ENCODE data around the gene ART4. TPM values are rescaled to one million over a fixed set of nuclear protein-coding genes. Genes with fewer than 3 reads are reported as not detected.

Gene ART4
- total RNA-seq, 1 donor from 2014 or later = not detected

GRCh38 chr12:14826491-14826890 is 16.8 kb downstream of the ART4 start:
- Mint-ChIP-seq H3K9me3 (no peaks in the 10 kb centered on the region), H3K4me1 (ENCODE audit: low read depth) (no peaks in the 10 kb centered on the region), H3K27ac (no peak overlapping the region), H3K4me3 (no peak overlapping the region), H3K36me3 (ENCODE audit: low read depth) (no peaks in the 10 kb centered on the region), H3K27me3 (ENCODE audit: insufficient read depth) (peaks cover 4% of the 10 kb centered on the region)
- DNase-seq (ENCODE audit: low spot score) = no peak
- intact Hi-C loops (cut with micrococcal nuclease) = no loop called here

GRCh38 chr12:14825256-14825655 is 18.1 kb downstream of the ART4 start:
- no peaks in the 10 kb centered on the region for H3K36me3 Mint-ChIP-seq (ENCODE audit: low read depth)
- intact Hi-C loops (cut with micrococcal nuclease) = no loop called here
- H3K4me3 Mint-ChIP-seq = no peak overlapping the region
- no peaks in the 10 kb centered on the region for H3K9me3 Mint-ChIP-seq
- DNase-seq (ENCODE audit: low spot score) = no peak
- H3K27ac Mint-ChIP-seq = no peak overlapping the region
- peaks cover 8% of the 10 kb centered on the region for H3K27me3 Mint-ChIP-seq (ENCODE audit: insufficient read depth)
- H3K4me1 Mint-ChIP-seq (ENCODE audit: low read depth) = no peaks in the 10 kb centered on the region

DNA sequence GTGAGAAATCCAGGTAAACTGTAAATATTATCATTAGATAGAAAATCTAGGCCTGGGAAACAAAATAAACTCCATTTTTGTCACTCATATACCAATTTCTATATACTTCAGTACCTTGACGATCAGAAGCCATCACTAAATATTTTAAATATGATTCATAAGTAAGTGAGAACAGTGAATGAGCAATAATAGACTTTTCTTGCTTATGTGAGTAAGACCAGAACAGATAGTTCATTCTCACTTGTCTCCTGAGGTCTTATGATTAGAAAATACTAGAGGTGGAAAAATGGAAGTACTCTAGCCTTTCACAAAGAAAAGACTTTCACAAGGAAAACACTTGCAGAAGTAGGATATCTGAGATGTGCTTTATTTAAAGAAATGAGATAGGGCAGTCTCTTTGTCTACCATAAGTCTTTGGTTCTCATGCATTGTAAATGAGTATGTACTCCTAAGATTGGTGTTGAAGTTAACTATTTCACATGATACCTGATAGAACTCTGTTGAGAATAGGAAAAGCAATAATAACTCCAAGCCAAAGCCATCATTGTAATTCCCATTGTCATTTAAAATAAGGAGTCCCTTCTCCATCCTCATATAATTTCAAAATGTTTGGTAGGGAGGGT is 19.2 kb downstream of the ART4 start:
- H3K36me3 Mint-ChIP-seq (ENCODE audit: low read depth) = no peaks in the 10 kb centered on the region
- H3K4me3 Mint-ChIP-seq = no peak overlapping the region
- H3K4me1 Mint-ChIP-seq (ENCODE audit: low read depth) = no peaks in the 10 kb centered on the region
- no peak overlapping the region for H3K27ac Mint-ChIP-seq
- intact Hi-C loops (cut with micrococcal nuclease) = no loop called here
- no peak for DNase-seq (ENCODE audit: low spot score)
- H3K9me3 Mint-ChIP-seq = no peaks in the 10 kb centered on the region
- H3K27me3 Mint-ChIP-seq (ENCODE audit: insufficient read depth) = peaks cover 8% of the 10 kb centered on the region

- peaks cover 8% of the 10 kb centered on the region for H3K4me1 Mint-ChIP-seq (ENCODE audit: low read depth)
- H3K27me3 Mint-ChIP-seq (ENCODE audit: insufficient read depth) = peaks cover 8% of the 10 kb centered on the region
- no peak within 1 kb of the TSS for H3K4me3 Mint-ChIP-seq
- H3K36me3 Mint-ChIP-seq (ENCODE audit: low read depth) = peaks cover 2% of the 10 kb centered on the region
- H3K9me3 Mint-ChIP-seq = peaks cover 4% of the 10 kb centered on the region
- intact Hi-C loops (cut with micrococcal nuclease) = no loop called here
- H3K27ac Mint-ChIP-seq = no peak within 1 kb of the TSS
- DNase-seq (ENCODE audit: low spot score) = no peak
These were observed 29.3 kb downstream of the ART4 start, which contains the start of gene SMCO3 for GRCh38 chr12:14814014-14814413. Gene SMCO3 (minus strand): TSS chr12:14814182. CDS start chr12:14806680, 7,502 bp downstream.

- H3K27ac Mint-ChIP-seq = no peak overlapping the region
- H3K36me3 Mint-ChIP-seq (ENCODE audit: low read depth) = no peaks in the 10 kb centered on the region
These were observed 31.8 kb downstream of the ART4 start for GRCh38 chr12:14811486-14811885.

GRCh38 chr12:14810953-14811483 is 32.3 kb downstream of the ART4 start:
- H3K4me1 Mint-ChIP-seq (ENCODE audit: low read depth) = peaks cover 8% of the 10 kb centered on the region
- peaks cover 5% of the 10 kb centered on the region for H3K27me3 Mint-ChIP-seq (ENCODE audit: insufficient read depth)
- DNase-seq (ENCODE audit: low spot score) = no peak
- no peak overlapping the region for H3K27ac Mint-ChIP-seq
- no peak overlapping the region for H3K4me3 Mint-ChIP-seq
- no peaks in the 10 kb centered on the region for H3K36me3 Mint-ChIP-seq (ENCODE audit: low read depth)
- H3K9me3 Mint-ChIP-seq = no peaks in the 10 kb centered on the region
- intact Hi-C loops (cut with micrococcal nuclease) = no loop called here

More at GRCh38 chr12:14811486-14811885, 31.8 kb downstream of the ART4 start:
- intact Hi-C loops (cut with micrococcal nuclease) = no loop called here
- Mint-ChIP-seq H3K9me3 (no peaks in the 10 kb centered on the region), H3K4me3 (no peak overlapping the region), H3K4me1 (ENCODE audit: low read depth) (peaks cover 8% of the 10 kb centered on the region), H3K27me3 (ENCODE audit: insufficient read depth) (peaks cover 5% of the 10 kb centered on the region)
- no peak for DNase-seq (ENCODE audit: low spot score)

GRCh38 chr12:14810167-14810952 is 33.0 kb downstream of the ART4 start:
- H3K4me1 Mint-ChIP-seq (ENCODE audit: low read depth) = peaks cover 13% of the 10 kb centered on the region
- no peak overlapping the region for H3K27ac Mint-ChIP-seq
- intact Hi-C loops (cut with micrococcal nuclease) = no loop called here
- H3K9me3 Mint-ChIP-seq = no peaks in the 10 kb centered on the region
- no peak overlapping the region for H3K4me3 Mint-ChIP-seq
- H3K27me3 Mint-ChIP-seq (ENCODE audit: insufficient read depth) = peaks cover 5% of the 10 kb centered on the region
- no peak for DNase-seq (ENCODE audit: low spot score)
- H3K36me3 Mint-ChIP-seq (ENCODE audit: low read depth) = no peaks in the 10 kb centered on the region

GRCh38 chr12:14803830-14804160 is 39.5 kb downstream of the ART4 start:
- no peak overlapping the region for H3K27ac Mint-ChIP-seq
- DNase-seq (ENCODE audit: low spot score) = no peak
- intact Hi-C loops (cut with micrococcal nuclease) = loop anchor here (1.0 to 10.0 kb wide), 8 partner anchors 29 to 1079 kb away; partner anchors contain the start of genes ARHGDIB, RERG and STRAP
- peaks cover 22% of the 10 kb centered on the region for H3K4me1 Mint-ChIP-seq (ENCODE audit: low read depth)
- no peaks in the 10 kb centered on the region for H3K27me3 Mint-ChIP-seq (ENCODE audit: insufficient read depth)
- H3K36me3 Mint-ChIP-seq (ENCODE audit: low read depth) = peaks cover 15% of the 10 kb centered on the region
- H3K4me3 Mint-ChIP-seq = no peak overlapping the region
- no peaks in the 10 kb centered on the region for H3K9me3 Mint-ChIP-seq

GRCh38 chr12:14803011-14803829 is 40.1 kb downstream of the ART4 start, which contains the start of the genes C12orf60 and WBP11:
Gene C12orf60 (plus strand): TSS chr12:14803670. CDS start chr12:14822936, 19,266 bp downstream.
Gene WBP11 (minus strand): TSS chr12:14803478. CDS start chr12:14801383, 2,095 bp downstream.
- Mint-ChIP-seq H3K27me3 (ENCODE audit: insufficient read depth) (no peaks in the 10 kb centered on the region), H3K9me3 (no peaks in the 10 kb centered on the region), H3K36me3 (ENCODE audit: low read depth) (peaks cover 15% of the 10 kb centered on the region), H3K27ac (no peak within 1 kb of the TSS), H3K4me1 (ENCODE audit: low read depth) (peaks cover 22% of the 10 kb centered on the region), H3K4me3 (no peak within 1 kb of the TSS)
- DNase-seq (ENCODE audit: low spot score) = peak; percentile 84
- intact Hi-C loops (cut with micrococcal nuclease) = loop anchor here (1.0 to 10.0 kb wide), 8 partner anchors 29 to 1080 kb away; partner anchors contain the start of genes ARHGDIB, RERG and STRAP

GRCh38 chr12:14802721-14803010 is 40.7 kb downstream of the ART4 start:
- Mint-ChIP-seq H3K27ac (no peak overlapping the region), H3K36me3 (ENCODE audit: low read depth) (peaks cover 20% of the 10 kb centered on the region), H3K9me3 (no peaks in the 10 kb centered on the region), H3K4me3 (no peak overlapping the region), H3K4me1 (ENCODE audit: low read depth) (peaks cover 22% of the 10 kb centered on the region), H3K27me3 (ENCODE audit: insufficient read depth) (no peaks in the 10 kb centered on the region)
- intact Hi-C loops (cut with micrococcal nuclease) = loop anchor here (1.0 to 10.0 kb wide), 8 partner anchors 28 to 1080 kb away; partner anchors contain the start of genes ARHGDIB, RERG and STRAP
- DNase-seq (ENCODE audit: low spot score) = no peak

- Mint-ChIP-seq H3K4me3 (no peak overlapping the region), H3K27me3 (ENCODE audit: insufficient read depth) (no peaks in the 10 kb centered on the region), H3K4me1 (ENCODE audit: low read depth) (peaks cover 26% of the 10 kb centered on the region), H3K36me3 (ENCODE audit: low read depth) (peaks cover 24% of the 10 kb centered on the region), H3K9me3 (no peaks in the 10 kb centered on the region), H3K27ac (no peak overlapping the region)
- intact Hi-C loops (cut with micrococcal nuclease) = loop anchor here (2.0 to 10.0 kb wide), 3 partner anchors 419 to 1081 kb away; partner anchors contain the start of genes RERG and STRAP
- DNase-seq (ENCODE audit: low spot score) = no peak
These were observed 41.1 kb downstream of the ART4 start for GRCh38 chr12:14802247-14802646.

DNA sequence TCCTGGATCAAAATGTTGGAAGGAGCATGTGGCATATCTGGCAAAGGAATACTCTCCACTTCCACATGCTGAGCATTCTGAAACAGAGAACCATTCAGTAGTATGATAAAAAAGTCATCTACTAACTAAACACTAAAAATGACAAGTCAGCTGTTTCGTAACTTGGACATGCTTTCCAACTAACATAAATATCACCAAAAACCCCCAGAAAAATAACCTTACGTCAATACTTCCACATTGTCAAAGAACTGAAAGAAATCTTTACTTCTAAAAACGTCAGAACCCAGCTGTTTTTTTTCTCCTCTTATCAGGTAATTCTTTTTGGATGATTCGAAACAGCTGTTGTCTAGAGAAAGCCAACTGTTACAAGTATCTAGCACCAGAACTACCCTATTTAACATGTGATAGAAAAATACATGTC is 48.3 kb downstream of the ART4 start:
- Mint-ChIP-seq H3K4me1 (ENCODE audit: low read depth) (peaks cover 14% of the 10 kb centered on the region), H3K36me3 (ENCODE audit: low read depth) (peaks cover 64% of the 10 kb centered on the region), H3K27ac (no peak overlapping the region), H3K27me3 (ENCODE audit: insufficient read depth) (no peaks in the 10 kb centered on the region), H3K4me3 (no peak overlapping the region), H3K9me3 (no peaks in the 10 kb centered on the region)
- DNase-seq (ENCODE audit: low spot score) = no peak
- intact Hi-C loops (cut with micrococcal nuclease) = no loop called here
